GM12891 (cell line): Measurements from ENCODE around the gene PEAK1.

Experiments used
- POLR2A ChIP-seq: IDR thresholded peaks from 2 replicates; pipeline ENCODE4 v1.6.1; 2011; ENCODE audit warnings: low read depth, low read length, control low read depth
- POLR2AphosphoS5 ChIP-seq: IDR thresholded peaks from 2 replicates; pipeline ENCODE4 v1.6.1; 2011; ENCODE audit warnings: low read depth, low read length, control low read depth
- POU2F2 ChIP-seq: IDR thresholded peaks from 2 replicates; pipeline ENCODE4 v1.6.1; 2011; ENCODE audit warnings: low read depth, mild to moderate bottlenecking, control low read depth, low read length, moderate library complexity
- SPI1 ChIP-seq: IDR thresholded peaks from 2 replicates; pipeline ENCODE4 v1.6.1; 2011; ENCODE audit warnings: low read depth, low read length, control low read depth
- TAF1 ChIP-seq: IDR thresholded peaks from 2 replicates; pipeline ENCODE4 v1.6.1; 2011; ENCODE audit warnings: low read depth, low read length, control low read depth

DNA sequence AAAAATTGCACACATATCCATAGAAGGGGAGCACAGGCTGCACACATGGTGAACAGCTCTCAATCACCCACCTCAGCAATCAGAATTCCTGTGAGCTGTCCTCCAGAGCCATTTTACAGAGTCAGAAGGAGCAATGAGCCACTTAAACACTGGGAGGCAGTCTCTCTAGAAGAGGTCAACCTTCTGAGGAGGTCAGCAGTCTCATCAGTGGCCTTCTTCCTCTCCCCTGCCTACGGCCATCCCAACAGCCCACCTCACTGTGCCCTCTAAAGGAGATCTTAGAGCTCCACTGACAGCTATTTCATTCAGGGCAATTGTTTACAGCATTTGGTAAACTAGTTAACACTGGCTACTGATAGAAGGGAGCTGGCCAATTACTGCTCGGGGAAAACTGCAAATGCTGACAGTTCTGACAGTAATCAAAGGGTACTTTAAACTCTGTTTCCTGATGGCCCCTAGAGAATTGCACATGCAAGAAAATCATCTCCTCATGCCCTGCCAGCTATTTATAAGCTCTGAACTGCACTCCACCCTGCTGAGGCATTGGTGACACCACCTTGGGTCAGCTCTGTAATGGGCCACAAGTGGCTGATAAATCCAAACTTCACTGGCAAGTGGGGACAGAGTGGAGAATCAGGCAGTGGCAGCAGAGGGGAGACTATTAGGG is 306.9 kb downstream of the PEAK1 start:
- no peak for TF ChIP-seq POLR2A
- no peak for TF ChIP-seq SPI1
- no peak for TF ChIP-seq TAF1
- no peak for TF ChIP-seq POLR2AphosphoS5
- no peak for TF ChIP-seq POU2F2
